Hepatocyte (in vitro differentiated cells): ENCODE data around the gene DUOXA1.

Source experiments
- CTCF ChIP-seq: fragments of 200-600 bp; sonication (generic); IDR thresholded peaks from 2 replicates; pipeline ENCODE4 v1.5.1; 2016; ENCODE audit warnings: antibody characterized with exemption, mild to moderate bottlenecking; ENCODE audit not compliant: poor library complexity
- EZH2 ChIP-seq: fragments of 200-600 bp; sonication (generic); IDR thresholded peaks from 2 replicates; pipeline ENCODE4 v1.6.1; 2016; ENCODE audit warnings: antibody characterized with exemption, mild to moderate bottlenecking, borderline replicate concordance

GRCh38 chr15:45168751-45169551, 39.3 kb upstream of the DUOXA1 start:
- TF ChIP-seq CTCF (no peak), EZH2 (no peak)
